Umbilical cord (tissue), 2 donors: ENCODE results near the gene LENG8. TPM values are rescaled to one million over a fixed set of nuclear protein-coding genes. Genes with fewer than 3 reads are reported as not detected.
A peak's percentile ranks its signal among the peaks of the same experiment; 100 is the strongest.
"Not testable (repeated sequence)": the region's sequence is repeated elsewhere in the genome, so short reads cannot be mapped to it uniquely, and the experiment has no call there.

ENCODE experiments used
- DNase-seq: peaks from one replicate; pipeline ENCODE4 v3.0.0-alpha.2; 2015; ENCODE audit warnings: low spot score
- total RNA-seq: library from RNA; depleted of rRNA; stranded (reverse); fragments of >200 nt; gene quantifications from one replicate; pipeline ENCODE4 v1.2.3, GENCODE V29; 2014; ENCODE audit warnings: low replicate concordance; ENCODE audit not compliant: insufficient read depth

LENG8 gene
- total RNA-seq, 1 donor from 2014 or later = 19.7 TPM

DNA sequence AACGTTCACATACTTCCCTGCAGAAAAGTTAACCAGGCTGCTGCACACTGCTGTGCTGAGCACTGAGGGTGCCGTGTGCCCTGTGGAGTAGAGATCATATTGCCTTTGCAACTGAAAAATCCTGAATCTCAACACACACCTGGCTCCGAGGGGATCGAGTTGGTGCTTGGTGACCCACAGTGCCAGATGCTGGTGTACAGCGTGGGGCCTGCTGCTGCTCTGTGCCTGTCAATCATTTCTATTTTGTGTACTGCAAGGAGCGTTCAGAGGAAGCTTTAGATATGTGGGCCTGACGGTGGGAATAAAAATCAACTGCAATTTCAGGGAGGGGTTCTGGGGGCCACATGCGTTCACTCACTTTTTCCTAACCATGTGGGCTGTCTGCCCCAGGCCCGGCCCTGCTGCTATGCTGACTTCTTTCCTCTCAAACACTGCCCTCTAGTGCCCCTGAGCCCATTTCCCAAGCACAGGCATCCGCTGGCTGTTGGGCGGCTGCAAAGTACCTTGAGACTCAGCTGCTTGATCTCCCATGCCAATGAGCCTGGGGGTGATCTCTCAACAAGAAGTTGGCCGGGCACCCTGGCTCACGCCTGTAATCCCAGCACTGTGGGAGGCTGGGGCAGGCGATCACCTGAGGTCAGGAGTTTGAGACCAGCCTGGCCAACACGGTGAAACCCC is 9.7 kb upstream of the LENG8 start:
- no peak for DNase-seq

DNA sequence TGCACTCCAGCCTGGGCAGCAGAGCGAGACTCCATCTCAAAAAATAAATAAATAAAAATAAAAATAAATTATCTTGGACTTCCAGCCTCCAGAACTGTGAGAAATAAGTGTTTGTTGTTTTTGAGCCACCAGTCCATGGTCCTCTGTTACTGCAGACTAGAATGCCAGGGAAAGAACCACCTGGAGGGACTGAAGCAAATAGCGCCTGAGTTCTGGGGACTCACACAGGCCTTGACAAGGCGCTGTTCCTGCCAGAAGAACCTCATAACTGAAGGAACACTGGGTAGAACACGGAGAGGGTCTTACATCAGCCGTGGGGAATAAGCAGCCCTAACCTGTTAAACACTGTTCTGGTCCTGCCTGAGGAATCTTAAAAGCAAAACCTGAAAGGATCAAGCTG is 8.4 kb upstream of the LENG8 start:
- no peak for DNase-seq

GRCh38 chr19:54444737-54445136 is 4.3 kb upstream of the LENG8 start:
- DNase-seq = no peak

DNA sequence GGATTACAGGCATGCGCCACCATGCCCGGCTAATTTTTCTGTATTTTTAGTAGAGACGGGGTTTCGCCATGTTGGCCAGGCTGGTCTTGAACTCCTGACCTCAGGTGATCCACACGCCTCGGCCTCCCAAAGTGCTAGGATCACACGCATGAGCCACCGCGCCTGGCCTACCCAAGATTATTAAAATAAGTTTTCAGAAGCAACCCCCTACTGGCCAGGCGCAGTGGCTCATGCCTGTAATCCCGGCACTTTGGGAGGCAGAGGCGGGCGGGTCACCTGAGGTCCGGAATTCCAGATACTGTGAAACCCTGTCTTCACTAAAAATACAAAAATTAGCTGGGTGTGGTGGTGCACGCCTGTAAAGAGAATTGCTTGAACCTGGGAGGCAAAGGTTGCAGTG is 2.6 kb upstream of the LENG8 start:
- not testable (repeated sequence) for DNase-seq

GRCh38 chr19:54448040-54448773 is 792 bp upstream of the LENG8 start:
- DNase-seq = peak; percentile 68

GRCh38 chr19:54449701-54450069 is 686 bp downstream of the LENG8 start:
- DNase-seq = no peak

- DNase-seq = no peak
These were observed 2.4 kb downstream of the LENG8 start for GRCh38 chr19:54451331-54451871.

DNA sequence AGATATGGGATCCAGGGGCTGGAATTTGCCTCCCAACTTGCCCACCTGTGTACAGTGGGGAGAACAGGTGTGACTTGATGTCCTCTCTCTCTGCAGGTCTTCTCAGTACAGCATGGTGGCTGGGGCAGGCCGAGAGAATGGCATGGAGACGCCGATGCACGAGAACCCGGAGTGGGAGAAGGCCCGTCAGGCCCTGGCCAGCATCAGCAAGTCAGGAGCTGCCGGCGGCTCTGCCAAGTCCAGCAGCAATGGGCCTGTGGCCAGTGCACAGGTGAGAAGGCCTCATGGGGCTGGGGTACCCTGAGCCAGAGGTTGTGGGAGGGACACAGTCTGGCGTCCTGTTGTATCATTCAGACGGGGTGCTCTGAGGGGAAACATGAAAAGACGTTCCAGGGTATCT is 3.0 kb downstream of the LENG8 start:
- DNase-seq = no peak

DNA sequence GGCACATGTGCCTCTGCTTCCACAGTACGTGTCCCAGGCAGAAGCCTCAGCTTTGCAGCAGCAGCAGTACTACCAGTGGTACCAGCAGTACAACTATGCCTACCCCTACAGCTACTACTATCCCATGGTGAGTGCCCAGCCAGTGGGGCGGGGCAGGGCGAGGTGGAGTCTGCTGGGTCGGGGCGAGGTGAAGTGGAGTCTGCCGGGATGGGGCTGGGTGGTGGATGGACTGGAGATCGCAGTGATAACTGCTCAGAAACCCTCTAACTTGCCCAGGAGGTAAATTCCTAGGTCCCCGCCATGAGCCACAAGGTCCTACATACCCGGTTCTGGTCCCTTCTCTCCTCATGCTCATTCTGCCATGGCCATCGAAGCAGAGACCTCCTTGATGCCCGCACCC is 3.6 kb downstream of the LENG8 start:
- DNase-seq = no peak

DNA sequence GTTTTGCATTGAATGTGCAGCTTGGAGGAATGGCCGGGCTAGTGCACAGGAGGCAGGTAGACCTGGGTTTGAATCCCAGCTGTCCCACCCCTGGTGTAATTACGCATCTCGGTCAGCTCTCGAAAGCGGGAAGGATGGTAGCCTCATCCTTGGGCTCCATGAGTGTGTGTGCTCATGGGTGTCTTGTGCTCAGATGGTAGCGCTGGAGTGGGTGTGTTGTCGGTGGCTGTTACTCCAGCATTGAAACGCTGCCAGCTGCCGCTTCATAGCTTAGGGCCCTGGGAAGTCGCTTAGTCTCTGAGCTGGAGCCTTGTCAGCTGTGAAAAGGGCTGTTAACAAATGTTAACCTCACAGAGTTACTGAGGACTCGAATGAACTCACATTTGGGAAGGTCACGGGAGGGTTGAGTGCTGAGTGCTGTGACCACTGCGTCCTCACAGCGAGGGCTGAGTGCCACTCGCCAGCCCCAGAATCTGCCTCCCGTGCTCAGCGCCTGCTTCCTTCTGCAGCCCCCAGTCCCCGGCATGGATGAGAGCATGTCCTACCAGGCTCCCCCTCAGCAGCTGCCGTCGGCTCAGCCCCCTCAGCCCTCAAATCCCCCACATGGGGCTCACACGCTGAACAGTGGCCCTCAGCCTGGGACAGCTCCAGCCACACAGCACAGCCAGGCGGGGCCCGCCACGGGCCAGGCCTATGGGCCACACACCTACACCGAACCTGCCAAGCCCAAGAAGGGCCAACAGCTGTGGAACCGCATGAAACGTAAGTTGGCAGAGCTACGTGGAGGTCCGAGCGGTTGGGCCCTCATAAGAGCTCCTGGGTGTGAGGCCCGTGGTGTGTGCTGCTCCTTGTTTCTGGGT is 5.2 kb downstream of the LENG8 start:
- DNase-seq = no peak

GRCh38 chr19:54454781-54455675 is 6.0 kb downstream of the LENG8 start:
- DNase-seq = no peak

DNA sequence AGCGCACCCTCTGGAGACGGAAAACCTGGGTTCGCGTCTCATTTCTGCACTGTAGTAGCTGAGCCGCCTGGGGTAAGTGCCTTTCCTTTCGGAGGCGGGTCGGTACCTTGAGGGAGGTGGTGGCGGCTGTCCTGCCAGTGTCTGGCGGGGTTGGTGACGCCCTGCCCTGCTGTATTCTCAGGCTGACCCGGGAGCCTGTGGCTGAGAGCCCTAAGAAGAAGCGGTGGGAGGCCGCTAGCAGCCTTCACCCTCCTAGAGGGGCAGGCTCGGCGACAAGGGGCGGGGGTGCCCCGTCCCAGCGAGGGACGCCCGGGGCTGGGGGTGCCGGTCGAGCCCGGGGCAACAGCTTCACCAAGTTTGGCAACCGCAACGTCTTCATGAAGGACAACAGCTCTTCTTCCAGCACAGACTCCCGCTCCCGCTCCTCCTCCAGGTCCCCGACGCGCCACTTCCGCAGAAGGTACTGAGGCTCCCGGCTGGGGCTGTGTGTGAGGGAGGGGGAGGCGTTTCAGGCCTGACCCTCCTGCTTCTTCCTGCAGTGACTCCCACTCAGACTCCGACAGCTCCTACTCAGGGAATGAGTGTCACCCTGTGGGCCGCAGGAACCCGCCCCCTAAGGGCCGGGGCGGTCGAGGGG is 6.9 kb downstream of the LENG8 start:
- no peak for DNase-seq

DNA sequence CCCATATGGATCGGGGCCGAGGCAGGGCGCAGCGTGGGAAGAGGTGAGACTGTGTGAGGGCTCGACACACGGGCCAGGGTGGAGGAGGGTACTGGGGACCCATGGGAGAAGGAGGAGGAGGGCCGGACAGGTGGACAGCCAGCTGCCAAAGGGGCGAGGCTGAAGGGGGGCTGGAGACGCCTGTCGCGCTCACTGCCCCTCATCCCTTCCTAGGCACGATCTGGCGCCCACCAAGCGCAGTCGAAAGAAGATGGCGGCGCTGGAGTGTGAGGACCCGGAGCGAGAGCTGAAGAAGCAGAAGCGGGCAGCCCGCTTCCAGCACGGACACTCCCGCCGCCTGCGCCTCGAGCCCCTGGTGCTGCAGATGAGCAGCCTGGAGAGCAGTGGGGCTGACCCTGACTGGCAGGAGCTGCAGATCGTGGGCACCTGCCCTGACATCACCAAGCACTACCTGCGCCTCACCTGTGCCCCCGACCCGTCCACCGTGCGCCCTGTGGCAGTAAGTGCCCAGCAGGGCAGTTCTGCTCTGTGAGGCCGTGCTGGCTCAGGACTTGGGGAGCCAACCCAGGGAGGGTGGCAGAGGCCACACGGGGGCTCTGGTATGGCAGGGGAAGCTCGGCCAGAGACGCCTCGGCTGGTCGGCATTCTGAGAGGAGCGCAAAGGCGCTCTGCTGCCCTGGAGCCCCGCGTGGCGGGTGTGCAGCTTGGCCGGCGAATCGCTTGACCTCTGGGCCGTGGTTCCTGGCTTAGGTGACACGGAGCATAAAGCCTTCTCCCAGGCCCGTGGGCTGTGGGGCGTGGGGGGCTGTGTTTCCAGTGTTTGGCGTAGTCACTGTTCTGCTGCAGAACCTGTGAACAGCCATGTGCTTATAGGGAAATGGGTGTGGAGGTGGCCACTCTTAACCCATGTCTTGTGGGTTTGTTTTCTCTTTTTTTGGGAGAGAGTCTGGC is 7.7 kb downstream of the LENG8 start:
- DNase-seq = no peak

- no peak for DNase-seq
These were observed 9.0 kb downstream of the LENG8 start for GRCh38 chr19:54457773-54458647.

GRCh38 chr19:54458648-54459281 is 9.8 kb downstream of the LENG8 start:
- no peak for DNase-seq

- DNase-seq = no peak
These were observed 10.6 kb downstream of the LENG8 start for GRCh38 chr19:54459282-54460229.
